IPS DF 4.7 (cell line): ENCODE measurements around the gene ATP9A.

Source experiments
- DNase-seq: peaks from one replicate; pipeline ENCODE4 v3.0.0-alpha.2; 2013; ENCODE audit warnings: low spot score; ENCODE audit errors: extremely low read depth

ATP9A gene

GRCh38 chr20:51607170-51607569 lies 161.0 kb downstream of the ATP9A start:
- DNase-seq, result no peak

DNA sequence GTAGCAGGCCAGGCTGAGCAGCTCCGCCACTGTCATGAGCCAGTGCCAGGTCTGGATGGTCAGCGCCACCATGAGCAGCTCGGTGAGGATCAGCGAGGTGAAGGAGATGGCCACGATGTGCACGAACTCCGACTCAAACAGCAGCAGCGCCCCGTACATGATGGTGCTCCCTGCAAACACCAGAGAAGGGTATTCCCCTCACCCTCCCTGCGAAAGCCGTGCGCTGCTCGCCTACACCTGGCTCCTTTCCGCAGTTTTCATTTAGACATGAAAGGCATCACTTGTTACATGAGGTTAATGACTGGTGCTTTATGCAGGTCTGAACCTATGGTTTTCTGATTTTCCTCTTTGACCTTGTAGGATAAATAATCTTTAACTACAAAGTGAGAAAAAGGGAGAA lies 163.3 kb downstream of the ATP9A start:
- DNase-seq, result no peak

- no peak for DNase-seq
Observed at GRCh38 chr20:51602131-51602530, 166.1 kb downstream of the ATP9A start.

DNA sequence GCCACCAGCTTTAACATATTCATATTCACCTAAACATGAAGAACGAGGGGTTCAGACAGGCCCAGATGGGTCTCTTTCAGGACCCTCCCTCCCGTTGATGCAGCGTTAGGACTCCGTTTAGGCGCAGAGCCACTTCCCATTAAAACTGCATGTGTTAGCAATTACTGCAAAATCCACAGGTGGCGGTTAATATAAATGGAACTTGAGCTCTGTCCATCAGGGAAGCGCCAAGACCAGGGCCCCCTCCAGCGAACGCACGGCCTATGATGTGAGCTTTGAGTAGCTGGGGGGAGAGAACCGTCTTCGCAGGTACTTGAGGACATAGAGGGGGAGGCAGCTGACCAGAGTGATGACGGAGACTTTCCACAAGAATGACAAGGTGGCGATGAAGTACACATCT lies 167.2 kb downstream of the ATP9A start:
- no peak for DNase-seq

DNA sequence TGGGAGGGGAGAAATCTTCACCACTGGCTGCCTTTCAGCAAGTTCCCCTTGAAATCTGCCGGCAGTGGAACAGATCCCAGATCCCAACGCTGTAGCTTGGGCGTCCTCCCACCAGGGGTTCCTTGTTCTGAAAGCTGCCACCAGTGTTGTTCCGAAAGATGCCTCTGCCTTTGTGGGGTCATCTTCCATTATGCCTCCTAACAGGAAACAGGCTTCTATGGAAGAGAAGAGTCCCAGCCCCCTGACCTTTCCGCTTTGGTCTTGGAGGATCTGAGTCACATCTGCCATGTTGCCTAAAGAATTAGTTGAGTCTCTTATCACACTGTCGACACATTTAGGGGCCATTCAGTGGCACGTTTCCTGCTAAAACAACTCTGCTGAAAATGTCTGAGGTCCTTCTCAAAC lies 168.2 kb downstream of the ATP9A start:
- DNase-seq, result no peak

- DNase-seq, result no peak
Observed at GRCh38 chr20:51598556-51598955, 169.6 kb downstream of the ATP9A start.

- no peak for DNase-seq
Observed at GRCh38 chr20:51597389-51598231, 170.6 kb downstream of the ATP9A start.

- no peak for DNase-seq
Observed at GRCh38 chr20:51596668-51597388, 171.4 kb downstream of the ATP9A start.

DNA sequence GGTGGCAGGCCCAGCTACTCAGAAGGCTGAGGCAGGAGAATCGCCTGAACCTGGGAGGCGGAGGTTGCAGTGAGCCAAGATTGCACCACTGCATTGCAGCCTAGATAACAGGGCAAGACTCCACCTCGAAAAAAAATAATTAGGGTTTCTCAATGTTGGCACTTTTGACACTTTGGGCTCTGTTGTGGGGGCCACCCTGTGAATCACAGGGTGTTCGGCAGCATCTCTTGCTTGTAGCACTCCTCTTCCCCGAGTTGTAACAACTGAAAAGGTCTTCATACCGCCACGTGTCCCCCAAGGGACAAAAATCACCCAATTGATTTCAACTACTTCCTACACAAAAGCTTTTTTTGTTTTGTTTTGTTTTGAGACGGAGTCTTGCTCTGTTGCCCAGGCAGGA lies 172.4 kb downstream of the ATP9A start:
- DNase-seq, result no peak

- peak; percentile 53 for DNase-seq
Observed at GRCh38 chr20:51595058-51595532, 173.1 kb downstream of the ATP9A start.

GRCh38 chr20:51594236-51595057 lies 173.7 kb downstream of the ATP9A start:
- no peak for DNase-seq

DNA sequence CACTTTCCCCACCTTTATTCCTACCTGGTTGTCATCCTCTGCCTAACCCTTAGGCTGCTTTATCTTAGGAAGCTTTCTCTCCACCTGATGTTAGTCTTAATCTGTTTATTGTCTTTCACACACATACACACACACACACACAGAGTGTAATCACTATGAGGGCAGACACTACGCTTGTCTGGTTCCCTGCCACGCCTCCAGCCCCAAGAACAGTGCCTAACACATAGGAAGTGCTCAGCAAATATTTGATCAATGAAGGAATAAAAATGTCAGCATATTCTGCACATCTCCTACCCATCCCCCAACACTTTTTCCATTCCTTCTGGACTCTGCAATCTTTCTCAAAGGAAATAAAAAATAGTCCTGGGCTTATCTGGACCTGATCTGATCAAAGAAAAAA lies 174.6 kb downstream of the ATP9A start:
- DNase-seq, result no peak

DNA sequence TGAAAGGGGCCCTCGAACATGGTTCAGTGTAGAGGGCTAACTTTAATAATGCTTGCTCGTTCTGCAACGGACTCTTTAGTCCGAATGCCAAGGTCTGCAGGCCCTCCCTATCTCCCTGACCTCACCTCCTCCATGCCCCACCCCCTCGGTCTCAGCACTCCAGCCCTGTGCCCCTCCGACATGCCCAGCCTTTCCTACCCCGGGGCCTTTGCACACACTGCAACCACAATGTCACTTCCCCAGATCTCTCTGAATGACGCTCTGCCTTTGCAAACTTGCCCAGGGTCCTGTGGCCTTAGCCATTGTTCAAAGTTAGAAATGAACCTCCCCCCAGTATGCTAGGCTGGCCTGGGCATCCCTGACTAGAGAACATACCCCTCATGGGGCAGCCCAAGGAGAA lies 175.6 kb downstream of the ATP9A start:
- no peak for DNase-seq

DNA sequence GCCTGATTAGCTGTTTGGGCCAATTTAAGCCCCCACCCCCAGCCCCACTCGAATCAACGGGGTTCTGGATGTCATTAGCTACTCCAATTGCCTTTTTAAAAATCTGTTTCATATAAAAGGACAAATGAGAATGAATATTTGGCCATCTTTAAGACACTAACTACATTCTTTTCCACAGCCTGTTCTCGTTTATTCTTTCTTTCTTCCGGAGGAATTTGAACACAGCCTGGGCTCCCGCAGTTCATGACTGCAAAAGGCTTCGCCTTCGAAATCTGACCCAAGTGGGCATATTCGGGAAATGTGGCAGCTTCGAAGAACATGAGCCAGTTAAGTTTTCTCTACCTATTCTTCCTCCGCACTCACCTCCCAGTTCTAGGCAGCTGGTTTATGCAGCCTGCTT lies 176.3 kb downstream of the ATP9A start:
- DNase-seq, result no peak

DNA sequence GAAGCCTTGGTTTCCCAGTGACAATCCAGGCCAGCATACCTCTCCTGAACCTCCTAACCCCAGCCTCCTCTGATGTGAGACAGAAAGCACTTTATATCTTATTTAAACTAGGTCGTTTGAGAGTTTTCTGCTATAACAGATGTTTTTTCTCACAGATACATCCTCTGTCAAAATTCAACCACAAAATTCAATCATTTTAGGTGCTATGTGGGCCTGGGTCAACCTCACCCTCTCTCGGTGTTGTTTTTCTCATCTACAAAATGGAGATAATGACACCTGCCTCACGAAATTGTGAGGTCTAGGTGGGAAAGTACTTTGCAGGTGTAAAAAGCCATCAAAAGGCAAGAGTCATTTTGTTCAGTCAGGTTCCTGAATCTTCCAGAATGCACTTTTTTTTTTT lies 179.4 kb downstream of the ATP9A start:
- DNase-seq, result no peak

GRCh38 chr20:51587145-51587544 lies 181.0 kb downstream of the ATP9A start:
- DNase-seq, result no peak

GRCh38 chr20:51586005-51586440 lies 182.2 kb downstream of the ATP9A start:
- no peak for DNase-seq

- DNase-seq, result no peak
Observed at GRCh38 chr20:51585148-51585547, 183.0 kb downstream of the ATP9A start.

DNA sequence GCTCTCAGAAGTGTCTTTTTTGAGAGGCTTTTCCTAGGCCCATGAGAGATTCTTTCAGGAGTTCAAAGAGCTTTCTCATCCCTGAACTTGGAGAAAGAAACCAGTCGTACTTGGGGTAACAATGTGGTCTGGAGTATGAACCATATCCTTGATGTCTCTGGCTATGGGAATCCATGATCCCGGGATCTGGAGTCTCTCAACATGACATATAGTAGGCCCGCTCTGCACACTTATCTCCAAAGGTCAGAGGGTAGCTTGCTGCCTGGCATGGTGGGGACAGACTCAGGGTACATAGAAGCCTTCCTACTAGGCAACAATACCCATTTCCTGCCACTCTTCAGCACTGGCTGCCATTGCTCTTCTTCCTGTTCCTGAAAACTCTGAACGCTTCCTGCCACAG lies 183.5 kb downstream of the ATP9A start:
- no peak for DNase-seq

DNA sequence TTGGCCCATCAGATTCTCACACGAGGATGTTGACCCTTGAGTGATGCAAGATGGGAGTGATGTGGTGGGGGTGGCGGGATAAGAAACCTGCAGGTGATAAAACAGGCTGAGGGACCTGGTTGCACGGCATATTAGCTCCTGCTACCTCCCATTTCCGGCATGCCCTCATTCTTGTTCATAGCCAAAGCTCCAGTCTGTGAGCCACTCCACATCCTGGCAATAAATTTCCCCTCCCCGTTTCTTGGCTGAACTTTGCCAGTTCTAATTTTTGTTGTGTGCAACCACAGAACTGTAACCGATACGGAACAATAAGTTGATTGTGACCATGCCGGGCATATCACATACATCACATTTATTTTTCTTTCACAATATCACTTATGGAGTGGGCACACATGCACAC lies 184.1 kb downstream of the ATP9A start:
- no peak for DNase-seq

DNA sequence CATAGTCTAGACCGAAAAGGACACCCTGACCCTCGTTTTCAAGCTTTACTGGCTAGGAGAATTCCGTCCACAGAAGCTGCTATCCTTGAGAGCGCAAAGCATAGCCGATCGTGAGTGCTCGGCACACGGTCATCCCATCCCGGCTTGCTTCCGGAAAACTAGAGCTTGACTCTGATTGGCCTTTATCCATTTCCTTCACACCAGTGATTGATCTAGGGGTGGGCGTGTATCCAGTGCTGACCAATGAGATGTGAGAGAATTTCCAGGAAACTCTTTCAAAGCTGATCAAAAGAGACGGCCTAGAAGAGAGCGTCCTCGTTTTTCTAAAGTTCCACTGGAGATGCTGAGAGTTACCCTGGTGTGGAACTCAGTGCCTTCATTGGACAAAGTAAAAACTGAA lies 184.7 kb downstream of the ATP9A start:
- DNase-seq, result no peak

DNA sequence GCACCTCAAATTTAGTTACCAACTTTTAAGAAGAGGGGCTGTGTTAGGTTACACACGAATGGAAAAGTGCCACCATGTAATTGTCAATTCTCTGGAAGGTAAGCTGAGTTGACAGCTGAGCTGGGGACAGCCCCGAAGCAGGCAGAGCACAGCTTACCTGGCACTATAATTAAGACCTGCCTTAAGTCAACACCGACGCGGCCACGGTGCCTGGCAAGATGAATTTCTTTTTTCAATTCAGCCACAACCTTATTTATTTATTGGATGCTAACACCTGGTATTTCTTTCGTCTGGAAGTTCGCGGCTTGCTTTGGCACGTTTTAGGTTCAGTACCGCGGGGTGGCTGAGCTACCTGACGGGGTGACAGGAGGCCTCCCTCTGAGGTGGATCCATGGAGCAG lies 185.1 kb downstream of the ATP9A start:
- no peak for DNase-seq
